K562 (cell line): ENCODE measurements around the gene THBS1. TPM values are rescaled to one million over a fixed set of nuclear protein-coding genes. Genes with fewer than 3 reads are reported as not detected.

Experiments
- ATAC-seq: fragments of 200-7000 bp; cut with Tn5 transposase; 3 replicates; pipeline ENCODE4 v1.9.1; 2020; ENCODE audit warnings: moderate library complexity
- BruUV-seq: library from RNA; stranded (reverse); fragments of 400-500 nt; replicated peaks from 2 replicates; lab custom pipeline; 2021; lab: Mats Ljungman, UMichigan
- CTCF ChIA-PET: fragments of 300-600 bp; formaldehyde crosslinking; extraction: SDS; loops from one replicate; lab custom pipeline; 2021; ENCODE audit warnings: low intra/inter-chr PET ratio; lab: Yijun Ruan, JAX
- POLR2A ChIA-PET: fragments of 300-600, 350-650 bp; sonication (Branson Sonifier 250); formaldehyde crosslinking; extraction: SDS; loops from one replicate; lab custom pipeline; 2021; ENCODE audit warnings: antibody characterized with exemption, inconsistent platforms; lab: Yijun Ruan, JAX
- DNase-seq, 4 experiments: peaks; one replicate each; pipeline versions ENCODE4 v3.0.0 to v3.0.0-alpha.2; 2011 to 2018; ENCODE audit warnings: low spot score in 3 of 4, mixed read lengths in 3 of 4; ENCODE audit errors: extremely low read depth in 1 of 4
- FAIRE-seq: peaks from 2 replicates; lab custom pipeline; 2011; peaks lifted over from hg19 to GRCh38; lab: Jason Lieb, UNC
- H2AFZ ChIP-seq: 2 replicates; pipeline ENCODE4 v1.6.0; 2011; ENCODE audit warnings: low read depth, low read length, control low read depth, inconsistent platforms
- H3K27ac ChIP-seq: fragments of 200-600 bp; 3 replicates; pipeline ENCODE4 v1.8.0; 2011; ENCODE audit warnings: low read depth, mild to moderate bottlenecking, control low read depth, inconsistent platforms, low read length, moderate library complexity, mixed read lengths; ENCODE audit errors: extremely low read depth
- H3K27me3 ChIP-seq, 2 experiments: fragments of 300-600 bp in 1 of 2; 2 replicates in 1 of 2; 3 replicates in 1 of 2; pipeline versions ENCODE4 v1.6.0 to v1.8.0; 2011; ENCODE audit warnings: inconsistent platforms in 2 of 2, low read length in 2 of 2, mild to moderate bottlenecking in 1 of 2, mixed read lengths in 1 of 2, moderate library complexity in 1 of 2; ENCODE audit not compliant: control insufficient read depth in 2 of 2, insufficient read depth in 2 of 2
- H3K36me3 ChIP-seq: fragments of 300-600 bp; 3 replicates; pipeline ENCODE4 v1.8.0; 2011; ENCODE audit warnings: mild to moderate bottlenecking, low read length, inconsistent platforms; ENCODE audit not compliant: control insufficient read depth, insufficient read depth
- H3K4me1 ChIP-seq, 2 experiments: fragments of 200-600 bp in 1 of 2; replicated peaks in 1 of 2; 2 replicates in 1 of 2; 3 replicates in 1 of 2; pipeline versions ENCODE4 v1.5.1 to v1.8.0; 2011; ENCODE audit warnings: inconsistent platforms in 2 of 2, low read length in 2 of 2, mild to moderate bottlenecking in 1 of 2, mixed read lengths in 1 of 2, moderate library complexity in 1 of 2; ENCODE audit not compliant: control insufficient read depth in 2 of 2, insufficient read depth in 2 of 2
- H3K4me2 ChIP-seq: 2 replicates; pipeline ENCODE4 v1.6.1; 2011; ENCODE audit warnings: low read length, control low read depth, inconsistent platforms, mixed read lengths; ENCODE audit not compliant: insufficient read depth
- H3K4me3 ChIP-seq: fragments of 200-600 bp; sonication (generic), shearing (Covaris generic); 2 replicates; pipeline ENCODE4 v1.5.1; 2016; ENCODE audit warnings: control low read depth, inconsistent platforms
- H3K79me2 ChIP-seq: fragments of 200-600 bp; 3 replicates; pipeline ENCODE4 v1.8.0; 2011; ENCODE audit warnings: low read length, inconsistent platforms; ENCODE audit not compliant: control insufficient read depth, insufficient read depth
- H3K9ac ChIP-seq, 2 experiments: 2 replicates each; pipeline versions ENCODE4 v1.6.0 to v1.6.1; 2011; ENCODE audit warnings: low read depth in 2 of 2, low read length in 2 of 2, control low read depth in 1 of 2, inconsistent platforms in 1 of 2, mild to moderate bottlenecking in 1 of 2, mixed read lengths in 1 of 2; ENCODE audit not compliant: insufficient read depth in 1 of 2
- H3K9me1 ChIP-seq: one replicate; pipeline ENCODE4 v1.6.0; 2011; ENCODE audit warnings: inconsistent platforms, mild to moderate bottlenecking, low read length, moderate library complexity; ENCODE audit not compliant: control insufficient read depth, insufficient read depth
- H3K9me3 ChIP-seq: replicated peaks from 2 replicates; pipeline ENCODE4 v1.5.1; 2011; ENCODE audit warnings: low read depth, low read length, inconsistent platforms; ENCODE audit not compliant: control insufficient read depth, insufficient read depth
- H4K20me1 ChIP-seq: replicated peaks from 2 replicates; pipeline ENCODE4 v1.6.1; 2011; ENCODE audit warnings: low read length, inconsistent platforms, mixed read lengths; ENCODE audit not compliant: control insufficient read depth, insufficient read depth
- RFX7 ChIP-seq: fragments of 250-450 bp; sonication (Bioruptor Pico); IDR thresholded peaks from 2 replicates; pipeline ENCODE4 v1.5.1; 2021; ENCODE audit warnings: mild to moderate bottlenecking
- TFAM ChIP-seq: fragments of 250-450 bp; sonication (Bioruptor Pico); conservative IDR thresholded peaks from 2 replicates; pipeline ENCODE4 v1.5.0; 2021; ENCODE audit warnings: mild to moderate bottlenecking, moderate library complexity
- WGBS: fragments of 100-300 bp; shearing (Covaris generic); methylation state at CpG from one replicate; pipeline ENCODE4 v1.1.6; 2016; ENCODE audit warnings: low coverage, mixed read lengths; ENCODE audit not compliant: insufficient coverage; ENCODE audit errors: missing lambda C conversion rate; 5-methylcytosine and 5-hydroxymethylcytosine counted together
- in situ Hi-C: fragments of 300-500 bp; cut with MboI; formaldehyde crosslinking; loops from 4 replicates; pipeline ENCODE4 v1.15.0; 2018; ENCODE audit warnings: inconsistent platforms, mixed read lengths
- intact Hi-C: fragments of 100-400 bp; cut with micrococcal nuclease; formaldehyde crosslinking; loops from 2 replicates; pipeline ENCODE4 v1.14.2; 2022
- polyA plus RNA-seq, 8 experiments: library from polyadenylated mRNA; depleted of rRNA in 4 of 8; stranded (reverse) in 5 of 8; unstranded in 3 of 8; fragments of >200 nt; fragmentation: Nextera tagmentation in 2 of 8; fragmentation: Illumina TruSeq in 1 of 8; extraction: Ambion mirVana in 2 of 8; extraction: Trizol in 1 of 8; gene quantifications; 2 replicates each; pipeline versions ENCODE4 v1.2.1 to v1.2.3, GENCODE V29; 2011 to 2014; ENCODE audit warnings: inconsistent platforms in 1 of 8, missing spikeins in 1 of 8
- total RNA-seq, 7 experiments: library from RNA; depleted of rRNA in 6 of 7; stranded (reverse); fragments of >200 nt in 6 of 7; fragmentation: Illumina TruSeq in 2 of 7; extraction: Trizol in 2 of 7; gene quantifications; 2 replicates each; pipeline versions ENCODE4 v1.2.1 to v1.2.3, GENCODE V29; 2011 to 2021; ENCODE audit warnings: low replicate concordance in 1 of 7
- TF ChIP-seq, protein P1 (sequence below): sonication (generic); formaldehyde crosslinking; IDR thresholded peaks from 2 replicates; pipeline ENCODE4 v1.8.0; 2022; ENCODE audit warnings: mild to moderate bottlenecking, low read depth, missing genetic modification reagents
- TF ChIP-seq, protein P2 (sequence below): fragments of 450-650 bp; IDR thresholded peaks from 2 replicates; pipeline ENCODE4 v1.6.1; 2014; ENCODE audit warnings: low read depth, mild to moderate bottlenecking, moderate library complexity, borderline replicate concordance
- TF ChIP-seq, protein P3 (sequence below): fragments of 250-450 bp; sonication (Bioruptor Pico); IDR thresholded peaks from 2 replicates; pipeline ENCODE4 v1.9.0; 2021; ENCODE audit warnings: mild to moderate bottlenecking, inconsistent platforms

THBS1 gene
- total and polyA plus RNA-seq, 9 of the 15 experiments (the other 6 are each of a cell fraction or from before 2014, with no cell fraction given): 0.04 to 1.3 (median 0.40) TPM

DNA sequence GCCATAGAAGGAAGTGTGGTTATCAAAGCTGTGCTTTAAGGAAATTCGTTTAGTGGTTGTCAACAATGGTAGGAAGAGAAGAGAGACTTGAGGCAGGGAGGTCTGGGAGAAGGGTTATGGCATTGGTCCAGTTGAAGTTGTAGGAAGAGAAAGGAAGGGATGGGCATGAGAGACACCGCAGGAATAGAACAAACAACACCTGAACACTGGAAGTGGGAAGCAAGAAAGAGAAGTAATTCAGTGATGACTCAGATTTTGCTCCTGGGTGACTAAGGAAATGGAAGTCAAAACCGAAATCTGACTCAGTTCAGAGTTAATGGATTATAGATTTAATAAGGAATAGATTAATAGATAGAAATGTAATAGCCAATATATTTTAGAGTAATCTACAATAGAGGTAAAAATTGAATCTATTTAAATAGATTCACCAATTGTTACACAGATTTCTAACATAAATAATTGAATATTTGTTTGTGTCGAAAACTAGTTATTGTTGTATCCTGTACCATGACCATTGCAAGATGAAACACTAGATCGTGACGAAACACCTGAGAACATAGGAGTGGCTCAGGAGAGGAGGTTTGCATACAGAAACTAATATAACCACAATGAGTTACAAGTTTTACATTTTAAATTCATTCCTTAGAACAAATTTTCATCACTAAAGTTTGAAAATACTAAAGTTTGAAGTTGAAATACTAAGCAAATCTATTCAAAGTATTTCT, 36.0 kb downstream of the THBS1 start:
- intact Hi-C loops (no loop called here), in situ Hi-C loops (no loop called here)
- Histone ChIP-seq H3K9ac (no peak overlapping the region), H3K9me3 (no peaks in the 10 kb centered on the region), H3K9me1 (no peaks in the 10 kb centered on the region), H3K27me3 (no peaks in the 10 kb centered on the region), H3K27ac (no peak overlapping the region), H4K20me1 (no peaks in the 10 kb centered on the region), H3K79me2 (no peaks in the 10 kb centered on the region), H3K4me2 (no peak overlapping the region), H3K4me1 (no peaks in the 10 kb centered on the region), H2AFZ (no peak overlapping the region), H3K4me3 (no peak overlapping the region), H3K36me3 (no peaks in the 10 kb centered on the region)
- CTCF ChIA-PET: no interaction called here
- POLR2A ChIA-PET: no interaction called here
- 0% methylated on average over 6 of the region's 6 CpGs for WGBS
- ATAC-seq (no peak), DNase-seq (no peak), FAIRE-seq (no peak)
- no TSS peak for BruUV-seq
- TF ChIP-seq RFX7 (CRISPR knock-in tag): no peak
- TF ChIP-seq, protein P1, sequence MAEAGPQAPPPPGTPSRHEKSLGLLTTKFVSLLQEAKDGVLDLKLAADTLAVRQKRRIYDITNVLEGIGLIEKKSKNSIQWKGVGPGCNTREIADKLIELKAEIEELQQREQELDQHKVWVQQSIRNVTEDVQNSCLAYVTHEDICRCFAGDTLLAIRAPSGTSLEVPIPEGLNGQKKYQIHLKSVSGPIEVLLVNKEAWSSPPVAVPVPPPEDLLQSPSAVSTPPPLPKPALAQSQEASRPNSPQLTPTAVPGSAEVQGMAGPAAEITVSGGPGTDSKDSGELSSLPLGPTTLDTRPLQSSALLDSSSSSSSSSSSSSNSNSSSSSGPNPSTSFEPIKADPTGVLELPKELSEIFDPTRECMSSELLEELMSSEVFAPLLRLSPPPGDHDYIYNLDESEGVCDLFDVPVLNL (CRISPR knock-in tag): no peak
- no peak for TF ChIP-seq TFAM
- TF ChIP-seq, protein P2, sequence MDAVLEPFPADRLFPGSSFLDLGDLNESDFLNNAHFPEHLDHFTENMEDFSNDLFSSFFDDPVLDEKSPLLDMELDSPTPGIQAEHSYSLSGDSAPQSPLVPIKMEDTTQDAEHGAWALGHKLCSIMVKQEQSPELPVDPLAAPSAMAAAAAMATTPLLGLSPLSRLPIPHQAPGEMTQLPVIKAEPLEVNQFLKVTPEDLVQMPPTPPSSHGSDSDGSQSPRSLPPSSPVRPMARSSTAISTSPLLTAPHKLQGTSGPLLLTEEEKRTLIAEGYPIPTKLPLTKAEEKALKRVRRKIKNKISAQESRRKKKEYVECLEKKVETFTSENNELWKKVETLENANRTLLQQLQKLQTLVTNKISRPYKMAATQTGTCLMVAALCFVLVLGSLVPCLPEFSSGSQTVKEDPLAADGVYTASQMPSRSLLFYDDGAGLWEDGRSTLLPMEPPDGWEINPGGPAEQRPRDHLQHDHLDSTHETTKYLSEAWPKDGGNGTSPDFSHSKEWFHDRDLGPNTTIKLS: no peak
- TF ChIP-seq, protein P3, sequence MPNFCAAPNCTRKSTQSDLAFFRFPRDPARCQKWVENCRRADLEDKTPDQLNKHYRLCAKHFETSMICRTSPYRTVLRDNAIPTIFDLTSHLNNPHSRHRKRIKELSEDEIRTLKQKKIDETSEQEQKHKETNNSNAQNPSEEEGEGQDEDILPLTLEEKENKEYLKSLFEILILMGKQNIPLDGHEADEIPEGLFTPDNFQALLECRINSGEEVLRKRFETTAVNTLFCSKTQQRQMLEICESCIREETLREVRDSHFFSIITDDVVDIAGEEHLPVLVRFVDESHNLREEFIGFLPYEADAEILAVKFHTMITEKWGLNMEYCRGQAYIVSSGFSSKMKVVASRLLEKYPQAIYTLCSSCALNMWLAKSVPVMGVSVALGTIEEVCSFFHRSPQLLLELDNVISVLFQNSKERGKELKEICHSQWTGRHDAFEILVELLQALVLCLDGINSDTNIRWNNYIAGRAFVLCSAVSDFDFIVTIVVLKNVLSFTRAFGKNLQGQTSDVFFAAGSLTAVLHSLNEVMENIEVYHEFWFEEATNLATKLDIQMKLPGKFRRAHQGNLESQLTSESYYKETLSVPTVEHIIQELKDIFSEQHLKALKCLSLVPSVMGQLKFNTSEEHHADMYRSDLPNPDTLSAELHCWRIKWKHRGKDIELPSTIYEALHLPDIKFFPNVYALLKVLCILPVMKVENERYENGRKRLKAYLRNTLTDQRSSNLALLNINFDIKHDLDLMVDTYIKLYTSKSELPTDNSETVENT (CRISPR knock-in tag): no peak
